ENCODE measurements around the gene HHATL.

HHATL gene

GRCh38 chr3:42688487-42689420 lies 13.8 kb downstream of the HHATL start:
- Histone ChIP-seq H3F3A (ENCODE audit: insufficient read depth, low read length) (no peaks in the 10 kb centered on the region), H3K9ac (ENCODE audit: low read length) (no peak overlapping the region), H3K4me3 (ENCODE audit: low read depth, low read length, poor library complexity, severe bottlenecking) (no peak overlapping the region), H3K9me3 (ENCODE audit: low read length) (no peaks in the 10 kb centered on the region), H3K4me2 (ENCODE audit: low read length) (no peak overlapping the region), H3K9me2 (ENCODE audit: low read depth, low read length) (no peaks in the 10 kb centered on the region), H3K4me1 (ENCODE audit: insufficient read depth, low read length, severe bottlenecking) (no peaks in the 10 kb centered on the region), H4K20me1 (ENCODE audit: insufficient read depth, low read length) (no peaks in the 10 kb centered on the region), H3K36me3 (ENCODE audit: insufficient read depth, low read length) (no peaks in the 10 kb centered on the region), H3K27me3 (ENCODE audit: insufficient read depth, low read length) (no peaks in the 10 kb centered on the region), H3K79me2 (ENCODE audit: insufficient read depth, low read length) (no peaks in the 10 kb centered on the region), H3K27ac (ENCODE audit: low read depth, low read length, poor library complexity, severe bottlenecking) (no peak overlapping the region), H2AFZ (ENCODE audit: low read length) (no peak overlapping the region)
- TF ChIP-seq EZH2 (IDR thresholded peaks at IDR 0.05; ENCODE audit: borderline replicate concordance, low read length) (no peak), CTCF (IDR thresholded peaks at IDR 0.05; ENCODE audit: low read length) (no peak)

GRCh38 chr3:42688016-42688415 lies 14.6 kb downstream of the HHATL start:
- H3K36me3 ChIP-seq (ENCODE audit: insufficient read depth, low read length) = no peaks in the 10 kb centered on the region
- no peak overlapping the region for H3K27ac ChIP-seq (ENCODE audit: low read depth, low read length, poor library complexity, severe bottlenecking)
- no peak overlapping the region for H2AFZ ChIP-seq (ENCODE audit: low read length)
- H3K4me2 ChIP-seq (ENCODE audit: low read length) = no peak overlapping the region
- H3K9ac ChIP-seq (ENCODE audit: low read length) = no peak overlapping the region
- no peaks in the 10 kb centered on the region for H3K9me3 ChIP-seq (ENCODE audit: low read length)
- H3F3A ChIP-seq (ENCODE audit: insufficient read depth, low read length) = no peaks in the 10 kb centered on the region
- H3K27me3 ChIP-seq (ENCODE audit: insufficient read depth, low read length) = no peaks in the 10 kb centered on the region
- H3K9me2 ChIP-seq (ENCODE audit: low read depth, low read length) = no peaks in the 10 kb centered on the region
- H3K4me3 ChIP-seq (ENCODE audit: low read depth, low read length, poor library complexity, severe bottlenecking) = no peak overlapping the region
- no peaks in the 10 kb centered on the region for H4K20me1 ChIP-seq (ENCODE audit: insufficient read depth, low read length)
- H3K4me1 ChIP-seq (ENCODE audit: insufficient read depth, low read length, severe bottlenecking) = no peaks in the 10 kb centered on the region
- TF ChIP-seq CTCF (IDR thresholded peaks at IDR 0.05; ENCODE audit: low read length) (no peak), EZH2 (IDR thresholded peaks at IDR 0.05; ENCODE audit: borderline replicate concordance, low read length) (no peak)
- no peaks in the 10 kb centered on the region for H3K79me2 ChIP-seq (ENCODE audit: insufficient read depth, low read length)

- Histone ChIP-seq H4K20me1 (ENCODE audit: insufficient read depth, low read length) (no peaks in the 10 kb centered on the region), H3K9ac (ENCODE audit: low read length) (no peak overlapping the region), H3F3A (ENCODE audit: insufficient read depth, low read length) (no peaks in the 10 kb centered on the region), H3K9me3 (ENCODE audit: low read length) (no peaks in the 10 kb centered on the region), H3K27ac (ENCODE audit: low read depth, low read length, poor library complexity, severe bottlenecking) (no peak overlapping the region), H3K27me3 (ENCODE audit: insufficient read depth, low read length) (no peaks in the 10 kb centered on the region), H3K4me1 (ENCODE audit: insufficient read depth, low read length, severe bottlenecking) (no peaks in the 10 kb centered on the region), H2AFZ (ENCODE audit: low read length) (no peak overlapping the region), H3K79me2 (ENCODE audit: insufficient read depth, low read length) (no peaks in the 10 kb centered on the region), H3K9me2 (ENCODE audit: low read depth, low read length) (no peaks in the 10 kb centered on the region), H3K4me2 (ENCODE audit: low read length) (no peak overlapping the region), H3K36me3 (ENCODE audit: insufficient read depth, low read length) (no peaks in the 10 kb centered on the region), H3K4me3 (ENCODE audit: low read depth, low read length, poor library complexity, severe bottlenecking) (no peak overlapping the region)
- TF ChIP-seq EZH2 (IDR thresholded peaks at IDR 0.05; ENCODE audit: borderline replicate concordance, low read length) (no peak), CTCF (IDR thresholded peaks at IDR 0.05; ENCODE audit: low read length) (no peak)
These were observed 15.6 kb downstream of the HHATL start for GRCh38 chr3:42686832-42687650.
